WERI-Rb-1 (cell line): Measurements from ENCODE around the gene DNPEP.

Experiments
- DNase-seq: peaks from one replicate; pipeline ENCODE4 v3.0.0-alpha.2; 2020
- H3K27ac ChIP-seq: fragments of 250-450 bp; sonication (Bioruptor Pico); 2 replicates; pipeline ENCODE4 v1.5.1; 2020; ENCODE audit warnings: mild to moderate bottlenecking, moderate library complexity
- H3K27me3 ChIP-seq: fragments of 250-450 bp; sonication (Bioruptor Pico); 2 replicates; pipeline ENCODE4 v1.5.1; 2021; ENCODE audit warnings: mild to moderate bottlenecking, low read depth, moderate library complexity; ENCODE audit not compliant: insufficient read depth, severe bottlenecking
- H3K36me3 ChIP-seq: fragments of 250-450 bp; sonication (Bioruptor Pico); 2 replicates; pipeline ENCODE4 v1.5.1; 2020; ENCODE audit warnings: mild to moderate bottlenecking, moderate library complexity
- H3K4me3 ChIP-seq: 2 replicates; pipeline ENCODE4 v1.5.1; 2011; ENCODE audit warnings: low read depth, mild to moderate bottlenecking, control low read depth, low read length
- H3K9me3 ChIP-seq: fragments of 250-450 bp; sonication (Bioruptor Pico); 2 replicates; pipeline ENCODE4 v1.5.1; 2021; ENCODE audit warnings: mild to moderate bottlenecking, moderate library complexity; ENCODE audit not compliant: severe bottlenecking
- CTCF ChIP-seq: IDR thresholded peaks from 2 replicates; pipeline ENCODE4 v1.5.1; 2011; ENCODE audit warnings: low read depth, mild to moderate bottlenecking, control low read depth, inconsistent platforms, low read length

Gene DNPEP

GRCh38 chr2:219385958-219386520, 1.7 kb downstream of the DNPEP start:
- peaks cover 34% of the 10 kb centered on the region for H3K36me3 ChIP-seq
- no peak overlapping the region for H3K4me3 ChIP-seq
- no peak overlapping the region for H3K27ac ChIP-seq
- H3K27me3 ChIP-seq: no peaks in the 10 kb centered on the region
- no peak for DNase-seq
- TF ChIP-seq CTCF: no peak
- H3K9me3 ChIP-seq: peaks cover 4% of the 10 kb centered on the region

- no peak for DNase-seq
- Histone ChIP-seq H3K36me3 (peaks cover 37% of the 10 kb centered on the region), H3K9me3 (no peaks in the 10 kb centered on the region), H3K27ac (no peak overlapping the region), H3K4me3 (no peak overlapping the region), H3K27me3 (no peaks in the 10 kb centered on the region)
- no peak for TF ChIP-seq CTCF
These were observed 2.9 kb downstream of the DNPEP start for GRCh38 chr2:219384859-219385258.

GRCh38 chr2:219384083-219384713, 3.5 kb downstream of the DNPEP start:
- TF ChIP-seq CTCF: 0 out of 2 replicates have a peak, but pooled peaks have one; percentile 24
- H3K36me3 ChIP-seq: peaks cover 37% of the 10 kb centered on the region

GRCh38 chr2:219381448-219381847, 6.3 kb downstream of the DNPEP start:
- Histone ChIP-seq H3K9me3 (no peaks in the 10 kb centered on the region), H3K27me3 (no peaks in the 10 kb centered on the region), H3K4me3 (no peak overlapping the region), H3K36me3 (peaks cover 31% of the 10 kb centered on the region), H3K27ac (no peak overlapping the region)
- TF ChIP-seq CTCF: no peak
- DNase-seq: no peak

More at GRCh38 chr2:219384083-219384713, 3.5 kb downstream of the DNPEP start:
- Histone ChIP-seq H3K27ac (no peak overlapping the region), H3K9me3 (no peaks in the 10 kb centered on the region), H3K4me3 (no peak overlapping the region), H3K27me3 (no peaks in the 10 kb centered on the region)
- no peak for DNase-seq

GRCh38 chr2:219380926-219381325, 6.8 kb downstream of the DNPEP start:
- H3K4me3 ChIP-seq: no peak overlapping the region
- H3K36me3 ChIP-seq: peaks cover 26% of the 10 kb centered on the region

More at GRCh38 chr2:219380926-219381325, 6.8 kb downstream of the DNPEP start:
- TF ChIP-seq CTCF: no peak
- no peak for DNase-seq
- Histone ChIP-seq H3K9me3 (no peaks in the 10 kb centered on the region), H3K27ac (no peak overlapping the region), H3K27me3 (no peaks in the 10 kb centered on the region)
